Uterus (tissue), 4 donors: ENCODE data around the gene VAMP8. TPM values are rescaled to one million over a fixed set of nuclear protein-coding genes. Genes with fewer than 3 reads are reported as not detected.
A peak's percentile ranks its signal among the peaks of the same experiment; 100 is the strongest.

Source experiments
- DNase-seq, 2 donors: peaks; one replicate each; pipeline ENCODE4 v3.0.0-alpha.2; 2019 to 2020
- H3K27ac ChIP-seq, 2 donors: fragments of 200-600 bp; sonication (generic); 1 replicate in 1 of 2; 2 replicates in 1 of 2; pipeline ENCODE4 v1.5.1; 2016 to 2018
- H3K27me3 ChIP-seq, 2 donors: fragments of 200-600 bp; sonication (generic); one replicate each; pipeline ENCODE4 v1.5.1; 2018 to 2019; ENCODE audit warnings: control low read depth in 1 of 2
- H3K36me3 ChIP-seq, 2 donors: fragments of 200-600 bp; sonication (generic); one replicate each; pipeline ENCODE4 v1.5.1; 2019; ENCODE audit warnings: control low read depth in 1 of 2
- H3K4me1 ChIP-seq, 2 donors: fragments of 200-600 bp; sonication (generic); one replicate each; pipeline ENCODE4 v1.5.1; 2018 to 2019; ENCODE audit warnings: control low read depth in 1 of 2
- H3K4me3 ChIP-seq, 2 donors: fragments of 200-600 bp; sonication (generic); 1 replicate in 1 of 2; 2 replicates in 1 of 2; pipeline ENCODE4 v1.5.1; 2018 to 2019; ENCODE audit warnings: mild to moderate bottlenecking in 1 of 2
- H3K9me3 ChIP-seq, 2 donors: fragments of 200-600 bp; sonication (generic); one replicate each; pipeline ENCODE4 v1.5.1; 2019; ENCODE audit warnings: control low read depth in 1 of 2
- POLR2A ChIP-seq, 2 donors: fragments of 450-650 bp; IDR thresholded peaks; one replicate each; pipeline ENCODE4 v1.6.1; 2016; ENCODE audit warnings: antibody characterized with exemption in 2 of 2, mild to moderate bottlenecking in 1 of 2, moderate library complexity in 1 of 2
- intact Hi-C: fragments of 100-400 bp; cut with DNase I; formaldehyde crosslinking; loops from one replicate; pipeline ENCODE4 v1.15.1; 2023; ENCODE audit warnings: low total_unique reads
- total RNA-seq, 4 donors: library from RNA; depleted of rRNA in 3 of 4; stranded (reverse); fragments of >200 nt in 3 of 4; gene quantifications; one replicate each; pipeline versions ENCODE4 v1.1.0 to v1.2.4, GENCODE V29; 2014 to 2023
- TF ChIP-seq, protein P1 (sequence below), 4 experiments: fragments of 200-600 bp in 2 of 4; fragments of 450-650 bp in 2 of 4; sonication (generic) in 2 of 4; IDR thresholded peaks; one replicate each; pipeline ENCODE4 v1.5.1; 2016 to 2019; ENCODE audit warnings: antibody characterized with exemption in 4 of 4, mild to moderate bottlenecking in 2 of 4, moderate library complexity in 1 of 4
- donor health status: DM: yes; HTN: yes; CAD: no.

VAMP8 gene
- total RNA-seq, 4 donors from 2014 or later, result 1.3 to 12.3 (median 5.2) TPM; not detected in 1

DNA sequence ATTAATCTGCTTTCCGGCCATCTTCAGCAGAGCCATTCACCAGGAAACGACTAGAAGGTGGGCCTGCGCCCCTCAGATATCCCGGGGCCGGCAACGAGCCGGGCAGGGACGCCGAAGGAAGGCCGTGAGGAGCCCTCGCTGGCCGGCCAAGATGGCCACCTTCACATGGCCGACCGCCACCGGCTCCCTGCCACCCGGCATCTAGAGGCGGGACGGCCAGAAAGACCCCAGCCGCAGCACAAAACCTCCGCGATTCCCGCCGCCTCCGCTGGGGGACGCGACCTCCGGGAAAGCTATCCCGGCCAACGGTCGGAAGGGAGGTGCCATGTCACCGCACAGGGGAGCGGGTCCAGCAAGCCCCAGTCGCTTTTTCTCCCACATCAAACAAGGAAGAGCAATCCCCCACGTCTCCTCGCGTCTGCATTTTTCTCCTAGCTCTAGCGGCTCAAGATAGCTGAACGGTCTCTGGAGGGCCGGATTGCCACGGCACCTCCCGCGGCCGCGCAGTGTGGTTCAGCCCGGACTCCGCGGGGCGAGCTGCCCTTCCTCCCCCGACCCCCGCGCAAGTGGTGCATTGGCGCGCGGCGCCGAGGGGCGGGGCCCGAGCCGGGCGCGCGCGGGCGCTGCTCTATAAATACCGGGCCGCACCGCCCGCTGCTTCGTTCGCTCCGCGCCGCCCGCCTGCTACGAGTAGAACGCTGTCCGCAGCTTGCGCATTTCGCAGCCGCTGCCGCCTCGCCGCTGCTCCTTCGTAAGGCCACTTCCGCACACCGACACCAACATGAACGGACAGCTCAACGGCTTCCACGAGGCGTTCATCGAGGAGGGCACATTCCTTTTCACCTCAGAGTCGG is 38.7 kb upstream of the VAMP8 start, which contains the start of gene MAT2A:
Gene MAT2A (plus strand): TSS at position 662 of the 854 bp plus-strand sequence. CDS start 120 bp downstream, at position 782.
- peak; percentile 94 to 96 for DNase-seq
- peaks cover 0 to 11% of the 10 kb centered on the region in 2 donors for H3K4me1 ChIP-seq
- peak within 1 kb of the TSS; percentile 97 to 100 for H3K27ac ChIP-seq
- intact Hi-C loops, result no loop called here
- no peaks in the 10 kb centered on the region for H3K27me3 ChIP-seq
- TF ChIP-seq, protein P1, sequence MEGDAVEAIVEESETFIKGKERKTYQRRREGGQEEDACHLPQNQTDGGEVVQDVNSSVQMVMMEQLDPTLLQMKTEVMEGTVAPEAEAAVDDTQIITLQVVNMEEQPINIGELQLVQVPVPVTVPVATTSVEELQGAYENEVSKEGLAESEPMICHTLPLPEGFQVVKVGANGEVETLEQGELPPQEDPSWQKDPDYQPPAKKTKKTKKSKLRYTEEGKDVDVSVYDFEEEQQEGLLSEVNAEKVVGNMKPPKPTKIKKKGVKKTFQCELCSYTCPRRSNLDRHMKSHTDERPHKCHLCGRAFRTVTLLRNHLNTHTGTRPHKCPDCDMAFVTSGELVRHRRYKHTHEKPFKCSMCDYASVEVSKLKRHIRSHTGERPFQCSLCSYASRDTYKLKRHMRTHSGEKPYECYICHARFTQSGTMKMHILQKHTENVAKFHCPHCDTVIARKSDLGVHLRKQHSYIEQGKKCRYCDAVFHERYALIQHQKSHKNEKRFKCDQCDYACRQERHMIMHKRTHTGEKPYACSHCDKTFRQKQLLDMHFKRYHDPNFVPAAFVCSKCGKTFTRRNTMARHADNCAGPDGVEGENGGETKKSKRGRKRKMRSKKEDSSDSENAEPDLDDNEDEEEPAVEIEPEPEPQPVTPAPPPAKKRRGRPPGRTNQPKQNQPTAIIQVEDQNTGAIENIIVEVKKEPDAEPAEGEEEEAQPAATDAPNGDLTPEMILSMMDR (IDR thresholded peaks at IDR 0.05), result peak; percentile 62 to 88 (median 68)
- TF ChIP-seq POLR2A (IDR thresholded peaks at IDR 0.05), result peak; percentile 77 to 99
- H3K36me3 ChIP-seq, result no peaks in the 10 kb centered on the region
- no peaks in the 10 kb centered on the region for H3K9me3 ChIP-seq
- peak within 1 kb of the TSS; percentile 68 to 78 for H3K4me3 ChIP-seq

DNA sequence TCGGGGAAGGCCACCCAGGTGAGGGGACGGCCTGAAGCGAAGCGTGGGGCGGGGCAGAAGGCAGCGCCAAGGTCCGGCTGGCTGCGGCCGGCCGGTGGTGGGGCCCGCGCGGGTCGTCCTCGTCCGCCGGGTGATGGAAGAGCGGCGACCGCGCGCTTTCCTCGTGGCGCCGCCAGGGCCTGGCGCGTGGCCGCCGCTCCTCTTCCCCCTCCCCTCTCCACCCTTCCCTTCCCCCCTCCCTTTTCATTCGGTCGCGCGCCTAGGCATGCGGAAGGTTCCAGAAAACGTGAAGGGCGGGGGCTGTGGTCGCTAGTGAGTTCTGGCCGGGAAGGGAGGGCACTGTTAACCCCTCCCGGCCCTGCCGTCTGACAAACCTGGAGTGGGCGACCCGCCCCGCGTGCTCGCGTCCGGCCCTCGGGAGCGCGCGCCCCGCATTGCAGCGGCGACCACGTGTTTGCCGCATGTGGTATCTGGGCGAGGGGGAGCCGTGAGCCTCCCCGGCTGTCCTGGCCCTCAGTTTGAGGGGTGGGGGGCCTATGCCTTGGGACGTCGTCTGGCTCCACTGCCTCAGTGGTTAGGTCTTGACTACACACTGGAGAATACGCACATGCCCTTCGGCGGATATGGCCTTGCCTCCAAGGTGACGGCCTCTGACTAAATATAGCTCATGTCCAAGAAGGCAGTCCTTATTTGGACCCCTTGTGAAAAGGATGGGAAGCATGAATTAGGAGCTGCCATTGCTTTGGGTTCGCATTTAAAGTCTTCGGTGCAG is 37.8 kb upstream of the VAMP8 start:
- Histone ChIP-seq H3K4me1 (peaks cover 0 to 11% of the 10 kb centered on the region in 2 donors), H3K9me3 (no peaks in the 10 kb centered on the region), H3K36me3 (no peaks in the 10 kb centered on the region), H3K27ac (peak overlapping the region; percentile 97 to 100), H3K4me3 (peak overlapping the region; percentile 68 to 78), H3K27me3 (no peaks in the 10 kb centered on the region)
- intact Hi-C loops, result no loop called here
- peak; percentile 78 to 80 for DNase-seq
- TF ChIP-seq, protein P1 (IDR thresholded peaks at IDR 0.05), result no peak
- TF ChIP-seq POLR2A (IDR thresholded peaks at IDR 0.05), result no peak

DNA sequence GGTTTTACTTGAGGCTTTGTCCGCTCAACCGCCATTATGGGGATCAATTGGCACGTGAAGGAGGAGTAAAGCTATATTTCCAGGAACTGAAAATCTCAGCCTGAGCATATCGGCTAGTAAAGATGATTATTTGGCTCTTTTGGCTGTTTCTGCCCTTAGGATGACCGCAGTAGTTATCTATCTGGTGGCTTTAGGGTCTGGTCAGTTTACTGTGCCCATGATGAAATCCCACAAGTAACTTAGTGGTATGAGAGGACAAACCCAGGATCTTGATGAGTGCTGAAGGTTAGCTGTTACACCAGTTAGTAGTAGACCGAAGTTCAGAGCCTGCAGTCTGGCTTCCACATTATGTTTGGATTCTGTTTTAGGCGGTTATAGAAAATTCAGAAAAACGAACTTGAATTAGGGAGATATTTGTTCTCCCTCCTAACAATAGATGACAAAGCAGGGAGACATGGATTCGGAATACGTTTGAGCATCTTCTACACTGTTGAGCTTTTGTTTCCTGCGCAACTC is 37.2 kb upstream of the VAMP8 start:
- intact Hi-C loops, result no loop called here
- H3K9me3 ChIP-seq, result no peaks in the 10 kb centered on the region
- peak overlapping the region; percentile 97 to 100 for H3K27ac ChIP-seq
- no peaks in the 10 kb centered on the region for H3K27me3 ChIP-seq
- H3K4me3 ChIP-seq, result peak overlapping the region; percentile 68 to 78
- H3K4me1 ChIP-seq, result peaks cover 0 to 11% of the 10 kb centered on the region in 2 donors
- H3K36me3 ChIP-seq, result no peaks in the 10 kb centered on the region
- no peak for TF ChIP-seq POLR2A (IDR thresholded peaks at IDR 0.05)
- TF ChIP-seq, protein P1 (IDR thresholded peaks at IDR 0.05), result no peak
- DNase-seq, result no peak

DNA sequence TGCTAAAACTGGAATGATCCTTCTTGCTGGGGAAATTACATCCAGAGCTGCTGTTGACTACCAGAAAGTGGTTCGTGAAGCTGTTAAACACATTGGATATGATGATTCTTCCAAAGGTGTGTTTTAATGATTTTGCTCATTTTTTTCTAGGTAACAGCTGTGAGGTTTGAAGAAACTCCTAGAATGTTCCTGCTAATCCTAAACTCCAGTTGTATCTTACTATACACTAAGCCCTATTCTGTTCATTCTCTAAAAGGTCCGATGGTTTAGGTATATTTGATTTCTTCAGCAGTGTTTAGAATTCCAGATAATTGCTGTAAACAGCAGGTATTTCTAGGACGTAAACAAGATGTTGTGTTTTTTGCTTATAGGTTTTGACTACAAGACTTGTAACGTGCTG is 36.1 kb upstream of the VAMP8 start:
- Histone ChIP-seq H3K9me3 (no peaks in the 10 kb centered on the region), H3K4me1 (peaks cover 0 to 10% of the 10 kb centered on the region in 2 donors), H3K4me3 (peak overlapping the region; percentile 68 to 78), H3K36me3 (no peaks in the 10 kb centered on the region), H3K27ac (peak overlapping the region; percentile 97 to 100), H3K27me3 (no peaks in the 10 kb centered on the region)
- no peak for TF ChIP-seq POLR2A (IDR thresholded peaks at IDR 0.05)
- TF ChIP-seq, protein P1 (IDR thresholded peaks at IDR 0.05), result no peak
- no peak for DNase-seq
- intact Hi-C loops, result no loop called here
